HEK293 (cell line): ENCODE data around the gene CAPNS2.

Experiments
- CTCF ChIA-PET: fragments of 350-600 bp; formaldehyde crosslinking; extraction: SDS; loops from one replicate; lab custom pipeline; 2021; ENCODE audit warnings: antibody characterized with exemption; lab: Yijun Ruan, JAX
- POLR2A ChIA-PET: fragments of 300-600 bp; formaldehyde crosslinking; extraction: SDS; loops from one replicate; lab custom pipeline; 2020; ENCODE audit warnings: antibody characterized with exemption, inconsistent platforms; lab: Yijun Ruan, JAX
- H3K27ac ChIP-seq: fragments of 200-500 bp; sonication (Bioruptor generic); 2 replicates; pipeline ENCODE4 v1.5.1; 2014; ENCODE audit warnings: low read depth, low read length, control low read depth, inconsistent platforms; ENCODE audit errors: extremely low read depth
- H3K36me3 ChIP-seq, 2 experiments: fragments of 200-500 bp in 1 of 2; sonication (Bioruptor generic) in 1 of 2; 1 replicate in 1 of 2; 2 replicates in 1 of 2; pipeline ENCODE4 v1.5.1; 2014 to 2017; ENCODE audit warnings: inconsistent platforms in 2 of 2, low read length in 2 of 2; ENCODE audit not compliant: control insufficient read depth in 2 of 2, insufficient read depth in 1 of 2
- H3K4me1 ChIP-seq: fragments of 200-500 bp; sonication (Bioruptor generic); 2 replicates; pipeline ENCODE4 v1.5.1; 2014; ENCODE audit warnings: mild to moderate bottlenecking, low read length, inconsistent platforms; ENCODE audit not compliant: control insufficient read depth, insufficient read depth
- H3K4me3 ChIP-seq: 2 replicates; pipeline ENCODE4 v1.5.1; 2011; ENCODE audit warnings: low read depth, mild to moderate bottlenecking, control low read depth, low read length, moderate library complexity
- H3K9me3 ChIP-seq: fragments of 200-500 bp; sonication (Bioruptor generic); 2 replicates; pipeline ENCODE4 v1.5.1; 2014; ENCODE audit warnings: low read depth, low read length, inconsistent platforms; ENCODE audit not compliant: control insufficient read depth, insufficient read depth
- BCL11B ChIP-seq: fragments of 450-650 bp; formaldehyde crosslinking; IDR thresholded peaks from 2 replicates; pipeline ENCODE4 v1.5.1; 2016; ENCODE audit warnings: low read depth, missing biosample characterization, missing genetic modification characterization
- IKZF3 ChIP-seq: fragments of 450-650 bp; IDR thresholded peaks from 2 replicates; pipeline ENCODE4 v1.5.0; 2018; ENCODE audit warnings: missing biosample characterization, mild to moderate bottlenecking, missing genetic modification characterization, moderate library complexity
- KLF16 ChIP-seq: fragments of 450-650 bp; formaldehyde crosslinking; IDR thresholded peaks from 2 replicates; pipeline ENCODE4 v1.5.1; 2017; ENCODE audit warnings: missing biosample characterization, missing genetic modification characterization
- KLF8 ChIP-seq: fragments of 450-650 bp; formaldehyde crosslinking; IDR thresholded peaks from 2 replicates; pipeline ENCODE4 v1.5.1; 2016; ENCODE audit warnings: missing biosample characterization, missing genetic modification characterization
- MZF1 ChIP-seq: fragments of 450-650 bp; formaldehyde crosslinking; IDR thresholded peaks from 2 replicates; pipeline ENCODE4 v1.5.1; 2017; ENCODE audit warnings: missing biosample characterization, missing genetic modification characterization, borderline replicate concordance
- SP2 ChIP-seq: fragments of 450-650 bp; formaldehyde crosslinking; IDR thresholded peaks from 2 replicates; pipeline ENCODE4 v1.5.1; 2016; ENCODE audit warnings: missing biosample characterization, missing genetic modification characterization
- YY2 ChIP-seq: fragments of 450-650 bp; formaldehyde crosslinking; IDR thresholded peaks from 2 replicates; pipeline ENCODE4 v1.5.1; 2016; ENCODE audit warnings: missing biosample characterization, missing genetic modification characterization
- ZBTB21 ChIP-seq: fragments of 450-650 bp; formaldehyde crosslinking; IDR thresholded peaks from 2 replicates; pipeline ENCODE4 v1.5.1; 2017; ENCODE audit warnings: missing biosample characterization, missing genetic modification characterization
- ZNF10 ChIP-seq: fragments of 450-650 bp; formaldehyde crosslinking; IDR thresholded peaks from 2 replicates; pipeline ENCODE4 v1.5.1; 2017; ENCODE audit warnings: missing biosample characterization, missing genetic modification characterization
- ZNF112 ChIP-seq: fragments of 450-650 bp; formaldehyde crosslinking; IDR thresholded peaks from 2 replicates; pipeline ENCODE4 v1.5.0; 2017; ENCODE audit warnings: missing biosample characterization, missing genetic modification characterization
- ZNF132 ChIP-seq: fragments of 450-650 bp; formaldehyde crosslinking; IDR thresholded peaks from 2 replicates; pipeline ENCODE4 v1.5.1; 2017; ENCODE audit warnings: missing biosample characterization, missing genetic modification characterization, borderline replicate concordance
- ZNF221 ChIP-seq: fragments of 450-650 bp; formaldehyde crosslinking; IDR thresholded peaks from 2 replicates; pipeline ENCODE4 v1.5.1; 2017; ENCODE audit warnings: missing biosample characterization, missing genetic modification characterization, borderline replicate concordance
- ZNF23 ChIP-seq: fragments of 450-650 bp; formaldehyde crosslinking; IDR thresholded peaks from 2 replicates; pipeline ENCODE4 v1.5.1; 2016; ENCODE audit warnings: missing biosample characterization, missing genetic modification characterization, borderline replicate concordance
- ZNF239 ChIP-seq: fragments of 450-650 bp; formaldehyde crosslinking; IDR thresholded peaks from 2 replicates; pipeline ENCODE4 v1.5.1; 2016; ENCODE audit warnings: missing biosample characterization, missing genetic modification characterization
- ZNF24 ChIP-seq: fragments of 450-650 bp; formaldehyde crosslinking; IDR thresholded peaks from 2 replicates; pipeline ENCODE4 v1.5.1; 2016; ENCODE audit warnings: missing biosample characterization, missing genetic modification characterization
- ZNF266 ChIP-seq: fragments of 450-650 bp; formaldehyde crosslinking; IDR thresholded peaks from 2 replicates; pipeline ENCODE4 v1.5.1; 2016; ENCODE audit warnings: missing biosample characterization, missing genetic modification characterization, low read depth
- ZNF366 ChIP-seq: fragments of 450-650 bp; formaldehyde crosslinking; conservative IDR thresholded peaks from 2 replicates; pipeline ENCODE4 v1.5.1; 2016; ENCODE audit warnings: missing biosample characterization, missing genetic modification characterization
- ZNF544 ChIP-seq: fragments of 450-650 bp; formaldehyde crosslinking; IDR thresholded peaks from 2 replicates; pipeline ENCODE4 v1.5.0; 2017; ENCODE audit warnings: missing biosample characterization, missing genetic modification characterization
- ZNF571 ChIP-seq: fragments of 450-650 bp; formaldehyde crosslinking; IDR thresholded peaks from 2 replicates; pipeline ENCODE4 v1.5.0; 2017; ENCODE audit warnings: missing biosample characterization, missing genetic modification characterization
- ZNF580 ChIP-seq: fragments of 450-650 bp; formaldehyde crosslinking; IDR thresholded peaks from 2 replicates; pipeline ENCODE4 v1.5.1; 2016; ENCODE audit warnings: missing biosample characterization, missing genetic modification characterization
- ZNF623 ChIP-seq: fragments of 450-650 bp; formaldehyde crosslinking; IDR thresholded peaks from 2 replicates; pipeline ENCODE4 v1.5.1; 2016; ENCODE audit warnings: missing biosample characterization, missing genetic modification characterization
- ZNF626 ChIP-seq: fragments of 450-650 bp; sonication (Bioruptor Pico); formaldehyde crosslinking; IDR thresholded peaks from 2 replicates; pipeline ENCODE4 v1.5.1; 2018; ENCODE audit warnings: missing biosample characterization, missing genetic modification characterization, inconsistent platforms
- ZNF76 ChIP-seq: fragments of 450-650 bp; formaldehyde crosslinking; IDR thresholded peaks from 2 replicates; pipeline ENCODE4; 2016; ENCODE audit warnings: low read depth, missing biosample characterization, missing genetic modification characterization, borderline replicate concordance
- ZSCAN16 ChIP-seq: fragments of 450-650 bp; formaldehyde crosslinking; IDR thresholded peaks from 2 replicates; pipeline ENCODE4 v1.5.1; 2016; ENCODE audit warnings: missing biosample characterization, missing genetic modification characterization
- ZXDB ChIP-seq: fragments of 450-650 bp; formaldehyde crosslinking; IDR thresholded peaks from 2 replicates; pipeline ENCODE4 v1.5.1; 2016; ENCODE audit warnings: missing biosample characterization, missing genetic modification characterization
- TF ChIP-seq, protein P1 (sequence below): fragments of 450-650 bp; formaldehyde crosslinking; IDR thresholded peaks from 2 replicates; pipeline ENCODE4 v1.5.1; 2016; ENCODE audit warnings: missing biosample characterization, missing genetic modification characterization
- TF ChIP-seq, protein P2 (sequence below): fragments of 450-650 bp; formaldehyde crosslinking; IDR thresholded peaks from 2 replicates; pipeline ENCODE4 v1.5.1; 2017; ENCODE audit warnings: missing biosample characterization, missing genetic modification characterization

The CAPNS2 gene

GRCh38 chr16:55552621-55553020 lies 13.9 kb upstream of the CAPNS2 start (continued):
- no peak for TF ChIP-seq ZNF266 (tag by site-specific recombination)
- TF ChIP-seq ZNF626 (tag by site-specific recombination): no peak
- no peak for TF ChIP-seq ZBTB21
- no peak for TF ChIP-seq ZNF366 (tag by site-specific recombination)
- TF ChIP-seq ZNF544 (tag by site-specific recombination): no peak
- TF ChIP-seq ZNF24 (tag by site-specific recombination): no peak
- no peak for TF ChIP-seq ZNF23 (tag by site-specific recombination)
- no peak for TF ChIP-seq ZNF132

- Histone ChIP-seq H3K4me1 (0 out of 2 replicates have a peak, but pooled peaks cover 2% of the 10 kb centered on the region), H3K27ac (no peak overlapping the region), H3K9me3 (no peaks in the 10 kb centered on the region), H3K4me3 (no peak overlapping the region), H3K36me3 (no peaks in the 10 kb centered on the region; a peak in 1 of 3 replicates)
- TF ChIP-seq, protein P1, sequence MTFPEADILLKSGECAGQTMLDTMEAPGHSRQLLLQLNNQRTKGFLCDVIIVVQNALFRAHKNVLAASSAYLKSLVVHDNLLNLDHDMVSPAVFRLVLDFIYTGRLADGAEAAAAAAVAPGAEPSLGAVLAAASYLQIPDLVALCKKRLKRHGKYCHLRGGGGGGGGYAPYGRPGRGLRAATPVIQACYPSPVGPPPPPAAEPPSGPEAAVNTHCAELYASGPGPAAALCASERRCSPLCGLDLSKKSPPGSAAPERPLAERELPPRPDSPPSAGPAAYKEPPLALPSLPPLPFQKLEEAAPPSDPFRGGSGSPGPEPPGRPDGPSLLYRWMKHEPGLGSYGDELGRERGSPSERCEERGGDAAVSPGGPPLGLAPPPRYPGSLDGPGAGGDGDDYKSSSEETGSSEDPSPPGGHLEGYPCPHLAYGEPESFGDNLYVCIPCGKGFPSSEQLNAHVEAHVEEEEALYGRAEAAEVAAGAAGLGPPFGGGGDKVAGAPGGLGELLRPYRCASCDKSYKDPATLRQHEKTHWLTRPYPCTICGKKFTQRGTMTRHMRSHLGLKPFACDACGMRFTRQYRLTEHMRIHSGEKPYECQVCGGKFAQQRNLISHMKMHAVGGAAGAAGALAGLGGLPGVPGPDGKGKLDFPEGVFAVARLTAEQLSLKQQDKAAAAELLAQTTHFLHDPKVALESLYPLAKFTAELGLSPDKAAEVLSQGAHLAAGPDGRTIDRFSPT: no peak
- TF ChIP-seq ZNF623 (tag by site-specific recombination) (no peak), ZSCAN16 (tag by site-specific recombination) (no peak), ZNF76 (tag by site-specific recombination) (no peak), ZNF571 (no peak), SP2 (tag by site-specific recombination) (no peak), ZNF580 (tag by site-specific recombination) (no peak), YY2 (tag by site-specific recombination) (no peak), ZXDB (no peak), ZNF112 (no peak), ZNF221 (tag by site-specific recombination) (no peak), BCL11B (no peak), MZF1 (tag by site-specific recombination) (no peak), ZNF132 (no peak), KLF16 (tag by site-specific recombination) (no peak), IKZF3 (tag by site-specific recombination) (no peak), ZNF239 (tag by site-specific recombination) (no peak), ZNF10 (tag by site-specific recombination) (no peak), KLF8 (tag by site-specific recombination) (no peak)
- TF ChIP-seq, protein P2, sequence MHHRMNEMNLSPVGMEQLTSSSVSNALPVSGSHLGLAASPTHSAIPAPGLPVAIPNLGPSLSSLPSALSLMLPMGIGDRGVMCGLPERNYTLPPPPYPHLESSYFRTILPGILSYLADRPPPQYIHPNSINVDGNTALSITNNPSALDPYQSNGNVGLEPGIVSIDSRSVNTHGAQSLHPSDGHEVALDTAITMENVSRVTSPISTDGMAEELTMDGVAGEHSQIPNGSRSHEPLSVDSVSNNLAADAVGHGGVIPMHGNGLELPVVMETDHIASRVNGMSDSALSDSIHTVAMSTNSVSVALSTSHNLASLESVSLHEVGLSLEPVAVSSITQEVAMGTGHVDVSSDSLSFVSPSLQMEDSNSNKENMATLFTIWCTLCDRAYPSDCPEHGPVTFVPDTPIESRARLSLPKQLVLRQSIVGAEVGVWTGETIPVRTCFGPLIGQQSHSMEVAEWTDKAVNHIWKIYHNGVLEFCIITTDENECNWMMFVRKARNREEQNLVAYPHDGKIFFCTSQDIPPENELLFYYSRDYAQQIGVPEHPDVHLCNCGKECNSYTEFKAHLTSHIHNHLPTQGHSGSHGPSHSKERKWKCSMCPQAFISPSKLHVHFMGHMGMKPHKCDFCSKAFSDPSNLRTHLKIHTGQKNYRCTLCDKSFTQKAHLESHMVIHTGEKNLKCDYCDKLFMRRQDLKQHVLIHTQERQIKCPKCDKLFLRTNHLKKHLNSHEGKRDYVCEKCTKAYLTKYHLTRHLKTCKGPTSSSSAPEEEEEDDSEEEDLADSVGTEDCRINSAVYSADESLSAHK: no peak
- ChIA-PET CTCF (no interaction called here), POLR2A (no interaction called here)
These were observed 11.0 kb upstream of the CAPNS2 start for GRCh38 chr16:55555436-55555835.
